Fibroblast of mammary gland (primary cell): ENCODE results near the gene CDH22.

Experiments
- DNase-seq: peaks from one replicate; pipeline ENCODE4 v3.0.0-alpha.2; 2010; ENCODE audit warnings: low read depth
- H3K4me3 ChIP-seq: 2 replicates; pipeline ENCODE4 v1.5.1; 2011; ENCODE audit warnings: low read depth, mild to moderate bottlenecking, low read length, moderate library complexity; ENCODE audit not compliant: control insufficient read depth
- CTCF ChIP-seq: conservative IDR thresholded peaks from 2 replicates; pipeline ENCODE4 v1.5.1; 2011; ENCODE audit warnings: low read depth, low read length, inconsistent platforms; ENCODE audit not compliant: control insufficient read depth, insufficient read depth

Gene CDH22

GRCh38 chr20:46215913-46216707 lies 92.2 kb downstream of the CDH22 start:
- H3K4me3 ChIP-seq, result no peak overlapping the region
- no peak for DNase-seq
- TF ChIP-seq CTCF, result no peak

- no peak overlapping the region for H3K4me3 ChIP-seq
- no peak for TF ChIP-seq CTCF
- DNase-seq, result peak; percentile 12
Observed at GRCh38 chr20:46214824-46215488, 93.3 kb downstream of the CDH22 start.

- TF ChIP-seq CTCF, result no peak
- DNase-seq, result peak; percentile 55
- H3K4me3 ChIP-seq, result no peak overlapping the region
Observed at GRCh38 chr20:46213946-46214823, 94.1 kb downstream of the CDH22 start.

GRCh38 chr20:46212876-46213275 lies 95.4 kb downstream of the CDH22 start:
- no peak for TF ChIP-seq CTCF
- DNase-seq, result no peak
- no peak overlapping the region for H3K4me3 ChIP-seq

- TF ChIP-seq CTCF, result no peak
- DNase-seq, result no peak
- H3K4me3 ChIP-seq, result no peak overlapping the region
Observed at GRCh38 chr20:46212252-46212651, 96.0 kb downstream of the CDH22 start.

GRCh38 chr20:46211331-46211722 lies 97.0 kb downstream of the CDH22 start:
- no peak for DNase-seq
- H3K4me3 ChIP-seq, result no peak overlapping the region
- TF ChIP-seq CTCF, result no peak
